ENCODE results near the gene SCLT1.
"Not testable (repeated sequence)": the region's sequence is repeated elsewhere in the genome, so short reads cannot be mapped to it uniquely, and the experiment has no call there.

SCLT1 gene

GRCh38 chr4:129093191-129093920, at the start of gene SCLT1:
TSS of gene SCLT1 (minus strand) at chr4:129093539. CDS start at chr4:129093103, 436 bp downstream.
- DNase-seq: peak; percentile 91 to 92

DNA sequence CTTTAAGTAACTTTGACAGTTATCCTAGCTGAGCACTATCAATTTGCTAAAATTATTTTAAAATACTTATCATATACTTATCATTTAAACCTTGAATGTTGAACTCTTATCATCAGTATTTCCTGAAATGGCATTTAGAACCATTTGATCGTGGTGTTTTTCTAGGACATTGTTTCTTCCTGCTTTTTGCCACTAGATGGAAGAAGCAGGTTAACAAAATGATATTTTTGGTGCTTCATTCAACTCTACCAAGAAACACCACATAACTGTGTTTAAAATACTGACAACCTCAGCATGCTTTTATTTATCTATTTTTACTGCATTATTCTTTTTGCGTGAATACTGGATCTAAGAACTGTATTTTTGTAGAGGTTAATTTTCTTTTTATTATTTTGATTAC, 47.2 kb upstream of the SCLT1 start:
- DNase-seq: no peak

DNA sequence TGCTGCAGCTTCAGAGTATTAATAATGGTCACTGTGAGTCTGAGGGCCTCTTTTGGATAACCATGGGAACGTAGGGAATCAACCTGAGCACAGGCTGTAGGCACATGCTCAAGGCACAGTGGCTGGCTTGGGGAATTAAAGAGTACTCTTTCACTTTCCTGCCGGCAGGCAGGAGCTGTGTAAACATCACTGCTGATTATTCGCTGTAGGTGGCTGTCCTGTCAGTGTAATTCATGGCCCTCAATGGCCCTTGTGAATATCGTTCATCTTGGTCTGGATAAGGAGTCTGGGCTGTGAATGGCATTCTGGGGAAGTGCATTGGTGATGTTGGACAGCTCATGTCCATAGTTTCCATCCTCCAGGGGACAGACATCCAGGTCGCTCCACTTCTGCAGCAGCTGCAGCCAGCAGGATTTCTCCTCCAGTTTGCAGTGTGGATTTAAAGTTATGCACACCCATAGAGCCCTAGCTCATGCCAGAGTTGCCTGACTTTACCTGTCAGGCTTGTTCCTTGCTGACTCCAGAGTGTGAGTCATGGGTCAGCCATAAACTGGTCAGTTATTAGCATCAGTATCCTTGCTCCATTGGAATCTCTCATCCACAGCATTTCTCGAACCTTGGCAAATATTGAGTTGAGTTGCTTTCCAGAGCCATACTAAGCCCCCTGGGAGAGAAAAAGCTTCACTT, 45.6 kb upstream of the SCLT1 start:
- DNase-seq: no peak

DNA sequence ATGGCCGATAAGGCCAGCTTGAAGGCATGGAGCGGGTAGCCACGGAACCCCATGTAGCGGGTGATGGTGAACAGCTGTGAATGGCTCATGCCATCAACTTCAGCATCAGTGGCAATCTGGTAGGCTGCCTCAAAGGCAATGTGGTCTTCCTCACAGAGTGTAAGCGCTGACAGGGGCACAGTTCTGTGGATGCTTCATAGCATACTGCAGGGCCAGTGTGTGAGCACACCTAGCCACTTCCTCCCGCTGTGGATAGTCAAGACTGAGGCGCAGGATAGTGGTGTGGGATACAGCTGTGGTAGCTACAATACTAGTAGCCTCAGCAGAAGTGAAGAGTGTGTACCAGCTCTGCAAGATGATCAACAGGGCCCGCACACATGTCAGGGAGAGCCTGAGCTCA, 43.1 kb upstream of the SCLT1 start:
- no peak for DNase-seq

GRCh38 chr4:129131343-129131742, 38.0 kb upstream of the SCLT1 start:
- DNase-seq: no peak

GRCh38 chr4:129129143-129129542, 35.8 kb upstream of the SCLT1 start:
- DNase-seq: no peak

DNA sequence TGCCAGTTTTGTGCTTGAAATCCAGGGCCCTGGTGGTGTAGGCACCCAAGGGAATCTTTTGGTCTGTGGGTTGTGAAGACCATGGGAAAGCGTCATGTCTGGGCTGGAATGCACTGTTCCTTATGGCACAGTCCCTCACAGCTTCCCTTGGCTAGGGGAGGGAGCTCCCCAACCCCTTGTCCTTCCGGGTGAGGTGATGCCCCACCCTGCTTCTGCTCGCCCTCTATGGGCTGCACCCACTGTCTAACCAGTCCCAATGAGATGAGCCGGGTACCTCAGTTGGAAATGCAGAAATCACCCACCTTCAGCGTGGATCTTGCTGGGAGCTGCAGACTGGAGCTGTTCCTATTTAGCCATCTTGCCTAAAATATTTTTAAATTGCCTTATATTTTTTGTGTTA, 33.3 kb upstream of the SCLT1 start:
- not testable (repeated sequence) for DNase-seq

- no peak for DNase-seq
Observed at GRCh38 chr4:129117705-129118104, 24.4 kb upstream of the SCLT1 start.

GRCh38 chr4:129113919-129114318, 20.6 kb upstream of the SCLT1 start:
- DNase-seq: no peak

GRCh38 chr4:129113434-129113833, 20.1 kb upstream of the SCLT1 start:
- no peak for DNase-seq

GRCh38 chr4:129111919-129112318, 18.6 kb upstream of the SCLT1 start:
- no peak for DNase-seq

- DNase-seq: no peak
Observed at GRCh38 chr4:129110931-129111330, 17.6 kb upstream of the SCLT1 start.

DNA sequence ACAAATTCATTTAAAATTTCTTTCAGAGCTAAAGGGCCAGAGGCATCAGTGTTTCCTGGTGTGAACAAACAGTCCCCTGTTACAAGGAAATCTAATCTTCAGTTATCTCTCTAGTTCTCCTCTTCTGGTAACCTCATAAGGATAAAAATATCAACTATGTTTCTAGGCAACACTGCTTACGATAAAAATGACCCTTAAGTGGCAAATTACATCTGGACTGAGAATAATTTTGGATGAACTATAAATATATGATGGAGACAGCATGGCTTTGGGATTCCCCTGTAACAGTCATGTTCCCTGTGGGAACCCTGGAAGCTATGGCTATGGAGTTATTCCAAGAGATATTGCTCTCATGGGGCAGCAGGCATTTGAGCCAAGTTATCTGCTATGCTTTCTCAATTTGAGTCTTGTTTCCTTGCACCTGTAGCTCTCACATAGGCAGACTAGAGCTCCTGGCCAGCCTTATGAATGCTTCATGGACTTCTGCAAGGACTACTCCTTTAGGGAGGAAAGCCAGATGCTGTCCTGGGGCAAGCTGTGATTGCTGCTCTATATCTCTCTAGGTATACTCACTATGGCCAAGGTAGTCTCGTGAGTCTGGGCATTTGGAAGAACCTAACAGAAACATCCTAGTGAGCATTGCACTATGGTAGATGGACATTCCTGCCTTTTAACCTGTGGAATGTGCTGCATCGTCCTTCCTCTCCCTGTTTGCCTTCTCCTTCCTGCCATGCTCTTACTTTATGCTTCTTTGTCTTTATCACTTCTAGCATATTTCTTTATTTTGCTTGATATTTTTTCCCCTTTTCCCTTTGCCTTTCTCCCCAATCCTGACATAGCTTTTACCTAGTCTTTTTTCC, 16.9 kb upstream of the SCLT1 start:
- DNase-seq: no peak

DNA sequence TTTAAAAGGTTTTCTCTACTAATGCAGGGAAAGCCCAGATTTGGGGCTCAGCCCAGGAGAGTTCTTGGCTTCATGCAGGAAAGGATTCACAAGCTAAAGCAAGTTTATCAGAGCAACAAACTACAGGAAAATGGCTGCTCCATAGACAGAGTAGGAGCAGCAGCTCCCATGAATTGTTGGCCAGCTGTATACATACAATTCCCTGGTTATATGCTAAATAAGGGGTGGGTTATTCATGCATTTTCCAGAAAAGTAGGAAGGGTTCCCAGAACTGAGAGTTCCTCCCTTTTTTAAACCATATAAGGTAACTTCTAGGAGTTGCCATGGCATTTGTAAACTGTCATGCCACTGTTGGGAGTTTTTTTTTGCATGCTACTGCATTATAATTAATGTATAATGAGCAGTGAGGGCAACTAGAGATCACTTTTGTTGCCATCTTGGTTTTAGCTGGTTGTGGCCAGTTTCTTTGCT, 5.2 kb upstream of the SCLT1 start:
- DNase-seq: no peak

- DNase-seq: peak; percentile 79 to 80
Observed at GRCh38 chr4:129095811-129096454, 2.6 kb upstream of the SCLT1 start, which contains the start of gene C4orf33. TSS of gene C4orf33 (plus strand) at chr4:129096152. CDS start at chr4:129102611, 6,459 bp downstream.

- DNase-seq: no peak
Observed at GRCh38 chr4:129094347-129094746, 1.0 kb upstream of the SCLT1 start.

DNA sequence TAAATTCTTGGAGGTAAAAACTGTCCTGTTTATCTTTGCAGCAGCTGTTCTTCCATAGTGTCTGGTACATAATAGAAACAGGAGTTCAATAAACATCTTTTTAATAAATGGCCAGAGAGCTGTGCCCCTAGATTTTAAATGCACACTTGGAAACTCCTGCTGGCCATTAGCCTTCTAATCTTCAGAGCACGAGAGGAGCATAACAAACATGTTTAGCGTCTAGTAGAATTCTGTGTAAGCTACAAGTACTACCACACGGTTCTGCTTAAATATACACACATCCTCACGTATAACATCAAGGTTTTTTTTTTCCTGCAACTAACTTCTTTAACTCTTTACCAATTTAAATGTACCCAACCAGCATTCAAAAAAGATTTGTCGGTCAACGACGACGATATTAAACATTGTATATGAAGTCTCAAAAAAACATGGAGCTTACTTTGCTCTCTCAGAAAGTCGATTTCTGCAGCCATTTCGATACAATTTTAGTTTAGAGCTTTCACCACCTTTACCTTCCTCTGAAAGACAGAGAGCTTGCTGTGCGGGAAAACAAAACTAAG, 628 bp downstream of the SCLT1 start:
- DNase-seq: no peak

GRCh38 chr4:129087516-129087915, 5.8 kb downstream of the SCLT1 start:
- DNase-seq: no peak

GRCh38 chr4:129085472-129085871, 7.9 kb downstream of the SCLT1 start:
- no peak for DNase-seq

DNA sequence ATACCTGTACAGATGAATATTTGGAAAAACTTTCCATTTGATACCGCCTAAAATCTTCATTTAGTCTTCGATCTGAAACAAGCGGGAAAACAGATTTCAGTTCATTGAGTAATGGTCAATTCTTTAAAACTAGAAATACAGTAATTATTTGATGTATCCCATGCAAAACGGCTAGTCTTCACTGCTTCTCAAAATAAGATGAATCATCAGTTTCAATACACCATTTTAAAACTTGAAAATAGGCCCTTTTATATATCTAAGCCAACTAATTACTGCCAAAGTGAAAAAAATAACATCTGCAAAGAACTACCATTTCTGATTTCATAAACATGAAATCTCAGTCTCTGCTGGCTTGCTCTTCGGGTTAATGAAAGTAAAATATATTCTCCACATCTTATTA, 11.0 kb downstream of the SCLT1 start:
- no peak for DNase-seq

GRCh38 chr4:129080129-129080528, 13.2 kb downstream of the SCLT1 start:
- DNase-seq: no peak

- DNase-seq: no peak
Observed at GRCh38 chr4:129077326-129077725, 16.0 kb downstream of the SCLT1 start.
